PC-9 (cell line): ENCODE measurements around the gene KRTAP9-8.

ENCODE experiments used
- EZH2 ChIP-seq: fragments of 200-600 bp; sonication (generic); IDR thresholded peaks from 2 replicates; pipeline ENCODE4 v1.8.0; 2017; ENCODE audit warnings: antibody characterized with exemption, low read depth
- TF ChIP-seq, protein P1 (sequence below): fragments of 200-600 bp; sonication (generic); conservative IDR thresholded peaks from 2 replicates; pipeline ENCODE4 v1.6.1; 2017; ENCODE audit warnings: mixed run types, antibody characterized with exemption, mild to moderate bottlenecking, moderate library complexity

DNA sequence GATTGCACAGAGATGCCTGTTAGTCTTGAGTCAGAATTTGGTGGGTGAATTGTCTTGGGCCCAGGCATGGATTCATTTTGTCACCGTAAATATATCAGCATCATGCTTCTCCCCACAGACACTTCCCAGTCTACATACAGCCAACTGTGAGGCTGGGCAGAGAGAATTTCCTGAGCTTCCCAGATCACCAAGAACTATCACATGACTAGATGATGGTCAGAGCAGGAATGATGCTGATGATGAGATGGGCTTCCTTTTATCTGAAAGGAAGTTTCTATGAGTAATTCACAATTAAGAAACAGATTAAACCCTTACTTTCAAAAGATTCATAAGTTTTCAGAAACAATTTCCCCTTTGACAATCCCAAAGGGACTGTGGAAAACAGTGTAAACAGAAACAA lies 17.1 kb downstream of the KRTAP9-8 start:
- TF ChIP-seq, protein P1, sequence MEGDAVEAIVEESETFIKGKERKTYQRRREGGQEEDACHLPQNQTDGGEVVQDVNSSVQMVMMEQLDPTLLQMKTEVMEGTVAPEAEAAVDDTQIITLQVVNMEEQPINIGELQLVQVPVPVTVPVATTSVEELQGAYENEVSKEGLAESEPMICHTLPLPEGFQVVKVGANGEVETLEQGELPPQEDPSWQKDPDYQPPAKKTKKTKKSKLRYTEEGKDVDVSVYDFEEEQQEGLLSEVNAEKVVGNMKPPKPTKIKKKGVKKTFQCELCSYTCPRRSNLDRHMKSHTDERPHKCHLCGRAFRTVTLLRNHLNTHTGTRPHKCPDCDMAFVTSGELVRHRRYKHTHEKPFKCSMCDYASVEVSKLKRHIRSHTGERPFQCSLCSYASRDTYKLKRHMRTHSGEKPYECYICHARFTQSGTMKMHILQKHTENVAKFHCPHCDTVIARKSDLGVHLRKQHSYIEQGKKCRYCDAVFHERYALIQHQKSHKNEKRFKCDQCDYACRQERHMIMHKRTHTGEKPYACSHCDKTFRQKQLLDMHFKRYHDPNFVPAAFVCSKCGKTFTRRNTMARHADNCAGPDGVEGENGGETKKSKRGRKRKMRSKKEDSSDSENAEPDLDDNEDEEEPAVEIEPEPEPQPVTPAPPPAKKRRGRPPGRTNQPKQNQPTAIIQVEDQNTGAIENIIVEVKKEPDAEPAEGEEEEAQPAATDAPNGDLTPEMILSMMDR = no peak
- no peak for TF ChIP-seq EZH2
